H1 (cell line): ENCODE data around the gene TFF1. TPM values are rescaled to one million over a fixed set of nuclear protein-coding genes. Genes with fewer than 3 reads are reported as not detected.

Experiments used
- CTCF ChIA-PET: fragments of 300-600 bp; sonication (Branson Sonifier 250); formaldehyde crosslinking; loops from one replicate; lab custom pipeline; 2021; ENCODE audit not compliant: partially characterized antibody; lab: Charles Lee
- POLR2A ChIA-PET: fragments of 300-600 bp; sonication (Branson Sonifier 250); formaldehyde crosslinking; loops from one replicate; lab custom pipeline; 2021; ENCODE audit warnings: inconsistent platforms; ENCODE audit not compliant: partially characterized antibody; lab: Charles Lee
- DNase-seq, 2 experiments: peaks; one replicate each; pipeline versions ENCODE4 v3.0.0 to v3.0.0-alpha.2; 2010 to 2022; ENCODE audit warnings: low spot score in 2 of 2, low read depth in 1 of 2, mixed read lengths in 1 of 2
- FAIRE-seq: peaks from 2 replicates; lab custom pipeline; 2011; peaks lifted over from hg19 to GRCh38; lab: Jason Lieb, UNC
- H2AFZ ChIP-seq: 2 replicates; pipeline ENCODE4 v1.8.1; 2012; ENCODE audit warnings: low read length, inconsistent platforms
- H2AK5ac ChIP-seq: 2 replicates; pipeline ENCODE4 v1.6.1; 2013; ENCODE audit warnings: low read depth, low read length
- H2BK120ac ChIP-seq: replicated peaks from 2 replicates; pipeline ENCODE3; 2013; ENCODE audit warnings: low read depth, low read length, inconsistent platforms
- H2BK12ac ChIP-seq: 2 replicates; pipeline ENCODE4 v1.6.1; 2013; ENCODE audit warnings: low read depth, low read length
- H2BK15ac ChIP-seq: 2 replicates; pipeline ENCODE4 v1.6.1; 2013; ENCODE audit warnings: low read length
- H2BK20ac ChIP-seq: 2 replicates; pipeline ENCODE4 v1.6.1; 2013; ENCODE audit warnings: low read length
- H2BK5ac ChIP-seq: 2 replicates; pipeline ENCODE4 v1.6.1; 2013; ENCODE audit warnings: low read depth, low read length
- H3K14ac ChIP-seq: 2 replicates; pipeline ENCODE4 v1.6.1; 2013; ENCODE audit warnings: inconsistent platforms; ENCODE audit not compliant: insufficient read length
- H3K18ac ChIP-seq: 2 replicates; pipeline ENCODE4 v1.6.1; 2013; ENCODE audit warnings: low read length; ENCODE audit errors: extremely low read depth
- H3K23ac ChIP-seq: 2 replicates; pipeline ENCODE4 v1.6.1; 2013; ENCODE audit warnings: inconsistent platforms; ENCODE audit not compliant: insufficient read length
- H3K23me2 ChIP-seq: 2 replicates; pipeline ENCODE4 v1.6.1; 2013; ENCODE audit warnings: low read depth, low read length
- H3K27ac ChIP-seq: 2 replicates; pipeline ENCODE4 v1.6.1; 2011; ENCODE audit warnings: low read depth, low read length, inconsistent platforms
- H3K27me3 ChIP-seq, 4 experiments: replicated peaks in 1 of 4; 1 replicate in 1 of 4; 2 replicates in 3 of 4; pipeline versions ENCODE4 v1.6.1 to v1.8.1; 2011 to 2013; ENCODE audit warnings: low read length in 3 of 4, mild to moderate bottlenecking in 3 of 4, inconsistent platforms in 2 of 4, mixed read lengths in 2 of 4, moderate library complexity in 1 of 4; ENCODE audit not compliant: control insufficient read depth in 3 of 4, insufficient read depth in 3 of 4; ENCODE audit errors: extremely low read depth in 1 of 4
- H3K36me3 ChIP-seq, 4 experiments: 2 replicates each; pipeline versions ENCODE4 v1.6.1 to v1.8.1; 2011 to 2013; ENCODE audit warnings: mild to moderate bottlenecking in 4 of 4, low read length in 3 of 4, moderate library complexity in 2 of 4, control low read depth in 1 of 4, inconsistent platforms in 1 of 4; ENCODE audit not compliant: insufficient read depth in 4 of 4, control insufficient read depth in 2 of 4
- H3K4ac ChIP-seq: replicated peaks from 2 replicates; pipeline ENCODE3; 2013; ENCODE audit warnings: low read length, low read depth, mixed read lengths, inconsistent platforms; ENCODE audit not compliant: insufficient read length
- H3K4me1 ChIP-seq, 4 experiments: replicated peaks in 1 of 4; 1 replicate in 1 of 4; 2 replicates in 3 of 4; pipeline versions ENCODE4 v1.6.1 to v1.8.1; 2011 to 2013; ENCODE audit warnings: low read length in 3 of 4, inconsistent platforms in 2 of 4, mixed read lengths in 1 of 4; ENCODE audit not compliant: insufficient read depth in 4 of 4, control insufficient read depth in 3 of 4
- H3K4me2 ChIP-seq, 2 experiments: 2 replicates each; pipeline versions ENCODE4 v1.6.1 to v1.8.1; 2011 to 2013; ENCODE audit warnings: low read depth in 2 of 2, low read length in 2 of 2, control low read depth in 1 of 2, inconsistent platforms in 1 of 2, mild to moderate bottlenecking in 1 of 2; ENCODE audit not compliant: insufficient read depth in 1 of 2
- H3K4me3 ChIP-seq, 4 experiments: fragments of 200-600, 300-600 bp in 1 of 4; sonication (generic), shearing (Covaris generic), sonication (Bioruptor Twin) in 1 of 4; 2 replicates each; pipeline versions ENCODE4 v1.5.1 to v1.8.1; 2011 to 2016; ENCODE audit warnings: low read length in 4 of 4, low read depth in 3 of 4, control low read depth in 2 of 4, inconsistent platforms in 2 of 4, mild to moderate bottlenecking in 2 of 4, mixed read lengths in 1 of 4, moderate library complexity in 1 of 4; ENCODE audit not compliant: insufficient read depth in 2 of 4; ENCODE audit errors: extremely low read depth in 1 of 4
- H3K56ac ChIP-seq: replicated peaks from 2 replicates; pipeline ENCODE3; 2013; ENCODE audit warnings: low read depth, mild to moderate bottlenecking, mixed read lengths, low read length, inconsistent platforms; ENCODE audit not compliant: insufficient read length
- H3K79me1 ChIP-seq: 2 replicates; pipeline ENCODE4 v1.6.1; 2013; ENCODE audit warnings: low read depth, low read length, control low read depth
- H3K79me2 ChIP-seq, 2 experiments: 2 replicates each; pipeline versions ENCODE4 v1.6.1 to v1.8.1; 2012 to 2013; ENCODE audit warnings: low read length in 2 of 2, mild to moderate bottlenecking in 2 of 2, inconsistent platforms in 1 of 2; ENCODE audit not compliant: insufficient read depth in 2 of 2, control insufficient read depth in 1 of 2
- H3K9ac ChIP-seq, 4 experiments: replicated peaks in 1 of 4; 1 replicate in 1 of 4; 2 replicates in 3 of 4; pipeline versions ENCODE4 v1.6.1 to v1.8.1; 2011 to 2013; ENCODE audit warnings: low read depth in 3 of 4, low read length in 3 of 4, control low read depth in 2 of 4, mild to moderate bottlenecking in 2 of 4, moderate library complexity in 2 of 4, inconsistent platforms in 1 of 4; ENCODE audit errors: extremely low read depth in 1 of 4
- H3K9me3 ChIP-seq, 2 experiments: 2 replicates each; pipeline versions ENCODE4 v1.6.1 to v1.8.1; 2012 to 2013; ENCODE audit warnings: mild to moderate bottlenecking in 2 of 2, moderate library complexity in 2 of 2, control low read depth in 1 of 2, inconsistent platforms in 1 of 2, low read depth in 1 of 2, low read length in 1 of 2, mixed read lengths in 1 of 2; ENCODE audit not compliant: insufficient read depth in 2 of 2
- H4K20me1 ChIP-seq, 2 experiments: replicated peaks in 1 of 2; 2 replicates each; pipeline versions ENCODE3 to v1.8.1; 2011 to 2013; ENCODE audit warnings: inconsistent platforms in 2 of 2, low read length in 2 of 2, mild to moderate bottlenecking in 1 of 2; ENCODE audit not compliant: insufficient read depth in 2 of 2, control insufficient read depth in 1 of 2
- H4K5ac ChIP-seq: 2 replicates; pipeline ENCODE4 v1.6.1; 2013; ENCODE audit warnings: low read length, low read depth, mixed read lengths, inconsistent platforms; ENCODE audit not compliant: insufficient read length
- H4K8ac ChIP-seq: 2 replicates; pipeline ENCODE4 v1.8.0; 2013; ENCODE audit warnings: mild to moderate bottlenecking, moderate library complexity, low read length, inconsistent platforms; ENCODE audit not compliant: insufficient read depth; ENCODE audit errors: extremely low read depth
- H4K91ac ChIP-seq: replicated peaks from 2 replicates; pipeline ENCODE3; 2013; ENCODE audit warnings: low read length, mixed read lengths, inconsistent platforms; ENCODE audit not compliant: insufficient read length
- RNF2 ChIP-seq: fragments of 200-900, 300-1000 bp; sonication (generic); IDR thresholded peaks from 2 replicates; pipeline ENCODE4 v1.7.1; 2016; ENCODE audit warnings: borderline replicate concordance, low read depth, mild to moderate bottlenecking, antibody characterized with exemption, low read length; ENCODE audit not compliant: poor library complexity, severe bottlenecking; ENCODE audit errors: missing control alignments
- SIN3A ChIP-seq, 2 experiments: IDR thresholded peaks in 1 of 2; conservative IDR thresholded peaks in 1 of 2; 2 replicates each; pipeline ENCODE4 v1.6.1; 2011 to 2012; ENCODE audit warnings: low read length in 2 of 2, improper control_type of control experiment in 1 of 2, low read depth in 1 of 2, mild to moderate bottlenecking in 1 of 2
- SRF ChIP-seq: IDR thresholded peaks from 2 replicates; pipeline ENCODE4 v1.6.1; 2011; ENCODE audit warnings: mild to moderate bottlenecking, low read depth, low read length, moderate library complexity
- TEAD4 ChIP-seq: IDR thresholded peaks from 2 replicates; pipeline ENCODE4 v1.6.1; 2012; ENCODE audit warnings: low read depth, low read length, inconsistent platforms, mixed read lengths
- WGBS, 2 experiments: shearing (Covaris generic) in 1 of 2; methylation state at CpG; one replicate each; pipeline versions ENCODE4 v1.1.6 to v1.1.7; 2013 to 2015; ENCODE audit warnings: low lambda C conversion rate in 2 of 2, mixed read lengths in 2 of 2, inconsistent platforms in 1 of 2, low coverage in 1 of 2, missing lambda C conversion rate in 1 of 2; ENCODE audit not compliant: insufficient replicate concordance in 2 of 2, insufficient coverage in 1 of 2, insufficient read length in 1 of 2; ENCODE audit errors: extremely low coverage in 1 of 2, missing lambda C conversion rate in 1 of 2; 5-methylcytosine and 5-hydroxymethylcytosine counted together
- polyA plus RNA-seq, 7 experiments: library from polyadenylated mRNA; depleted of rRNA in 3 of 7; stranded (reverse) in 5 of 7; unstranded in 2 of 7; fragments of >200 nt in 5 of 7; fragments of 200-250 nt in 2 of 7; gene quantifications; 1 replicate in 5 of 7; 2 replicates in 1 of 7; 4 replicates in 1 of 7; pipeline versions ENCODE4 v1.2.1 to v1.2.3, GENCODE V29; 2011 to 2013; ENCODE audit warnings: missing spikeins in 2 of 7, mixed read lengths in 2 of 7
- total RNA-seq: library from RNA; stranded (reverse); fragmentation: NEBNext Ultra II Directional; extraction: Animal tissue kit (Norgen Biotek cat#: 25700); gene quantifications from 2 replicates; pipeline ENCODE4 v1.2.1, GENCODE V29; 2021
- TF ChIP-seq, protein P1 (sequence below): IDR thresholded peaks from 2 replicates; pipeline ENCODE4 v1.6.1; 2012; ENCODE audit warnings: inconsistent platforms

The TFF1 gene
- total and polyA plus RNA-seq, 2 of the 8 experiments (the other 6 are each of a cell fraction or from before 2014, with no cell fraction given): not detected

GRCh38 chr21:42389449-42389835 lies 23.1 kb upstream of the TFF1 start:
- Histone ChIP-seq H3K4me2 (peak overlapping the region; percentile 26 to 39; a peak in 3 of 4 replicates), H3K4me3 (peak overlapping the region in 1 of 4 experiments; percentile 3; a peak in 1 of 8 replicates), H2BK20ac (no peak overlapping the region), H3K9me3 (peaks cover 0 to 4% of the 10 kb centered on the region in 2 experiments; a peak in 1 of 4 replicates), H3K79me1 (no peaks in the 10 kb centered on the region), H3K23ac (no peak overlapping the region), H3K4me1 (peaks cover 0 to 12% (median 9%) of the 10 kb centered on the region in 4 experiments; a peak in 3 of 7 replicates), H2BK120ac (no peak overlapping the region), H2AFZ (no peak overlapping the region), H3K14ac (no peak overlapping the region), H4K8ac (no peak overlapping the region), H3K36me3 (no peaks in the 10 kb centered on the region), H4K20me1 (no peaks in the 10 kb centered on the region), H2BK15ac (no peak overlapping the region), H3K9ac (no peak overlapping the region), H3K18ac (no peak overlapping the region; the same call in 1 of the 2 replicates), H3K23me2 (no peaks in the 10 kb centered on the region), H4K5ac (no peak overlapping the region), H3K27me3 (0 out of 7 replicates have a peak, but pooled peaks cover 0 to 2% (median 0%) of the 10 kb centered on the region in 4 experiments), H2BK12ac (peak overlapping the region; percentile 82; the same call in 1 of the 2 replicates), H2AK5ac (no peak overlapping the region), H3K4ac (no peak overlapping the region), H4K91ac (no peak overlapping the region), H3K79me2 (no peaks in the 10 kb centered on the region)
- FAIRE-seq (no peak), DNase-seq (no peak)
- CTCF ChIA-PET: interaction anchor here (1.0 to 2.2 kb wide), 4 partner anchors 9 to 75 kb away, joined by 3 to 6 read pairs (median 4); no protein-coding TSS in a partner anchor
- WGBS, 2 experiments: 55% methylated on average over 6 of the region's 6 CpGs; no CpG with 5 or more reads in 1 of the 2 experiments
- POLR2A ChIA-PET: interaction anchor here (0.9 to 1.6 kb wide), 3 partner anchors 11 to 16 kb away, joined by 3 to 5 read pairs (median 3); no protein-coding TSS in a partner anchor
- TF ChIP-seq RNF2 (no peak), SRF (no peak), TEAD4 (no peak), SIN3A (conservative IDR thresholded peaks at IDR 0.05 in 1 of 2, IDR thresholded peaks at IDR 0.05 in 1 of 2; ENCODE audit: low read depth in 1 of 2, low read length in 2 of 2) (0 out of 4 replicates have a peak, but pooled peaks of 1 of the 2 experiments have one; percentile 10)
- TF ChIP-seq, protein P1, sequence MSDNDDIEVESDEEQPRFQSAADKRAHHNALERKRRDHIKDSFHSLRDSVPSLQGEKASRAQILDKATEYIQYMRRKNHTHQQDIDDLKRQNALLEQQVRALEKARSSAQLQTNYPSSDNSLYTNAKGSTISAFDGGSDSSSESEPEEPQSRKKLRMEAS: peak; percentile 24; the same call in 1 of the 2 replicates
- TF ChIP-seq, all 59 proteins: peak for 2
- Histone ChIP-seq H2BK5ac (no peak overlapping the region), H3K56ac (no peak overlapping the region), H3K27ac (0 out of 2 replicates have a peak overlapping the region, but pooled peaks have one; percentile 15)
